Adrenal gland (tissue), 12 donors: ENCODE data around the gene C19orf73. TPM values are rescaled to one million over a fixed set of nuclear protein-coding genes. Genes with fewer than 3 reads are reported as not detected.

Source experiments
- DNase-seq, 7 donors: peaks; one replicate each; pipeline ENCODE4 v3.0.0-alpha.2; 2019 to 2020
- H3K27ac ChIP-seq, 5 donors: fragments of 200-600 bp; sonication (generic) in 4 of 5; 1 replicate in 3 of 5; 2 replicates in 2 of 5; pipeline versions ENCODE4 v1.5.1 to v1.8.0; 2016 to 2020; ENCODE audit warnings: mild to moderate bottlenecking in 1 of 5
- H3K27me3 ChIP-seq: fragments of 200-600 bp; 2 replicates; pipeline ENCODE4 v1.8.0; 2021
- H3K36me3 ChIP-seq, 2 donors: fragments of 200-600 bp; replicated peaks in 1 of 2; 1 replicate in 1 of 2; 2 replicates in 1 of 2; pipeline versions ENCODE4 v1.5.1 to v1.8.0; 2018 to 2022
- H3K4me1 ChIP-seq, 2 donors: fragments of 200-600 bp; replicated peaks in 1 of 2; 1 replicate in 1 of 2; 2 replicates in 1 of 2; pipeline versions ENCODE4 v1.5.1 to v1.8.0; 2018 to 2021
- H3K4me3 ChIP-seq, 4 donors: fragments of 200-600 bp; sonication (generic) in 3 of 4; one replicate each; pipeline ENCODE4 v1.5.1; 2016 to 2018
- H3K9me3 ChIP-seq, 3 donors: fragments of 200-600 bp; sonication (generic) in 1 of 3; replicated peaks in 1 of 3; 1 replicate in 2 of 3; 2 replicates in 1 of 3; pipeline versions ENCODE4 v1.5.1 to v1.8.0; 2016 to 2021
- POLR2A ChIP-seq, 2 donors: fragments of 450-650 bp; IDR thresholded peaks; one replicate each; pipeline ENCODE4 v1.6.1; 2017; ENCODE audit warnings: antibody characterized with exemption in 2 of 2, mild to moderate bottlenecking in 2 of 2, moderate library complexity in 1 of 2
- WGBS, 4 donors: extraction: QIAGEN DNeasy Blood & Tissue Kit in 2 of 4; methylation state at CpG; one replicate each; pipeline versions ENCODE4 v1.1.5 to v1.1.7; 2013 to 2017; 5-methylcytosine and 5-hydroxymethylcytosine counted together
- intact Hi-C, 2 donors: fragments of 100-400 bp; cut with DNase I; formaldehyde crosslinking; loops; one replicate each; pipeline versions ENCODE4 v1.14.1 to v1.15.0; 2022 to 2023
- polyA plus RNA-seq, 3 donors: library from polyadenylated mRNA; stranded (reverse); fragments of 200-250 nt in 2 of 3; fragments of 350-450 nt in 1 of 3; fragmentation: Illumina TruSeq in 1 of 3; extraction: RNeasy Lipid Tissue Mini Kit (QIAGEN cat#74804) in 1 of 3; gene quantifications; one replicate each; pipeline ENCODE4 v1.2.3, GENCODE V29; 2013 to 2014
- total RNA-seq, 9 donors: library from RNA; depleted of rRNA in 4 of 9; stranded (reverse); fragments of >200 nt in 4 of 9; fragments of 120-200 nt in 1 of 9; fragmentation: NEBNext Ultra II Directional in 1 of 9; extraction: Animal tissue kit (Norgen Biotek cat#: 25700) in 1 of 9; gene quantifications; one replicate each; pipeline versions ENCODE4 v1.1.0 to v1.2.4, GENCODE V29; 2013 to 2023
- TF ChIP-seq, protein P1 (sequence below), 6 experiments: fragments of 450-650 bp in 4 of 6; fragments of 200-600 bp in 2 of 6; sonication (generic) in 1 of 6; IDR thresholded peaks; 1 replicate in 5 of 6; 2 replicates in 1 of 6; pipeline versions ENCODE4 v1.5.1 to v1.8.0; 2016 to 2021; ENCODE audit warnings: antibody characterized with exemption in 6 of 6, mild to moderate bottlenecking in 2 of 6, moderate library complexity in 1 of 6
- donor health status: healthy with polysubstance abuse.
- donor health status: Bipolar disorder and iron deficiency.
- donor health status: DM: yes; HTN: yes; CAD: no.
- donor health status: DM: no; HTN: no; CAD: no.
- donor health status: DM: no; HTN: no; CAD: no.
- donor health status: DM: yes; HTN: yes; CAD: no.

The C19orf73 gene
- total and polyA plus RNA-seq, 12 donors = 0.94 to 8.2 (median 1.8) TPM

DNA sequence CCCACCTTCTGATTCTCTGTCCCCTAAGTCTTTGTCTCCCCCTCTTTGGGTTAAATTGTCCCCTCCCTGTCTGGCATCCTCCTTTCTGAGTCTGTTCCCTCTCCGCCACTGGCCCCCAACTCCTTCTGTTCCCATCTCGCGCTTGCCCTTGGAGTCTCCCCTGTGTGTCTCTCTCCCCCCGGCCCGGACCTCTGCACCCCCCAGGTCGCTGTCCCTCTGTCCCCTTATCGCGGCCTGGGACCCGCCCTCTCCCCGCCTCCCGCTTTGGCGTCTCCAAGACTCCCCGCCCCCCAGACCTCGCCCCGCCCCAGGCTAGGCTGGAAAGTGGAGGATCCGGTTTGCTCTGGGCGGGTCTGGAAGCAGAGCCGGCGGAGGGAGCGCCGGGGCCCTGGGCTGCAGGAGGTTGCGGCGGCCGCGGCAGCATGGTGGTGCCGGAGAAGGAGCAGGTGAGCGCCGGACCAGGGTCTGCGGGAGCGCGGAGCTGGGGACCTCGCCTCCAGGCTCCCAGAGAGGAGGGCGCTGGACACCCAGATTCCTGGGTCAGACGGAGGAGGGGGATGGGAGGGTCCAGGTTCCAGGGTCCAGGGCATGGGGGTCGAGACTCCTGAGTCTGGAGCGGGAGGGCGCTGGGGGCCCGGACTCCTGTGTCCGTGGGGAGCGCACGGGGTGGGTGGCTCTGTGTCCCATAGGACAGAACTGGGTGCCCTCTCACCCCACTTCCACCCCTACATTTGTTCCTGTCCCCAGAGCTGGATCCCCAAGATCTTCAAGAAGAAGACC is 38.7 kb upstream of the C19orf73 start, which contains the start of gene TRPM4:
TRPM4 (plus strand) TSS at position 348 of the 780 bp plus-strand sequence; CDS start at position 423, 75 bp downstream.
- H3K9me3 ChIP-seq = no peaks in the 10 kb centered on the region
- intact Hi-C loops = loop anchor here in 1 of 2 donors (5.0 kb wide), 1 partner anchor 80 kb away; no protein-coding TSS in a partner anchor
- peaks cover 7 to 9% of the 10 kb centered on the region in 2 donors for H3K4me1 ChIP-seq
- TF ChIP-seq, protein P1, sequence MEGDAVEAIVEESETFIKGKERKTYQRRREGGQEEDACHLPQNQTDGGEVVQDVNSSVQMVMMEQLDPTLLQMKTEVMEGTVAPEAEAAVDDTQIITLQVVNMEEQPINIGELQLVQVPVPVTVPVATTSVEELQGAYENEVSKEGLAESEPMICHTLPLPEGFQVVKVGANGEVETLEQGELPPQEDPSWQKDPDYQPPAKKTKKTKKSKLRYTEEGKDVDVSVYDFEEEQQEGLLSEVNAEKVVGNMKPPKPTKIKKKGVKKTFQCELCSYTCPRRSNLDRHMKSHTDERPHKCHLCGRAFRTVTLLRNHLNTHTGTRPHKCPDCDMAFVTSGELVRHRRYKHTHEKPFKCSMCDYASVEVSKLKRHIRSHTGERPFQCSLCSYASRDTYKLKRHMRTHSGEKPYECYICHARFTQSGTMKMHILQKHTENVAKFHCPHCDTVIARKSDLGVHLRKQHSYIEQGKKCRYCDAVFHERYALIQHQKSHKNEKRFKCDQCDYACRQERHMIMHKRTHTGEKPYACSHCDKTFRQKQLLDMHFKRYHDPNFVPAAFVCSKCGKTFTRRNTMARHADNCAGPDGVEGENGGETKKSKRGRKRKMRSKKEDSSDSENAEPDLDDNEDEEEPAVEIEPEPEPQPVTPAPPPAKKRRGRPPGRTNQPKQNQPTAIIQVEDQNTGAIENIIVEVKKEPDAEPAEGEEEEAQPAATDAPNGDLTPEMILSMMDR (IDR thresholded peaks at IDR 0.05) = no peak
- TF ChIP-seq POLR2A (IDR thresholded peaks at IDR 0.05) = peak in 1 of 2 donors; percentile 28
- no peaks in the 10 kb centered on the region for H3K27me3 ChIP-seq
- DNase-seq = peak; percentile 81 to 94 (median 88)
- WGBS, 4 donors = 0 to 2% (median 1%) methylated on average over 11 to 41 of the region's 41 CpGs
- peak within 1 kb of the TSS; percentile 57 to 83 (median 69) for H3K4me3 ChIP-seq
- H3K36me3 ChIP-seq = no peaks in the 10 kb centered on the region
- peak within 1 kb of the TSS in 2 of 5 donors; percentile 47 to 72 for H3K27ac ChIP-seq

DNA sequence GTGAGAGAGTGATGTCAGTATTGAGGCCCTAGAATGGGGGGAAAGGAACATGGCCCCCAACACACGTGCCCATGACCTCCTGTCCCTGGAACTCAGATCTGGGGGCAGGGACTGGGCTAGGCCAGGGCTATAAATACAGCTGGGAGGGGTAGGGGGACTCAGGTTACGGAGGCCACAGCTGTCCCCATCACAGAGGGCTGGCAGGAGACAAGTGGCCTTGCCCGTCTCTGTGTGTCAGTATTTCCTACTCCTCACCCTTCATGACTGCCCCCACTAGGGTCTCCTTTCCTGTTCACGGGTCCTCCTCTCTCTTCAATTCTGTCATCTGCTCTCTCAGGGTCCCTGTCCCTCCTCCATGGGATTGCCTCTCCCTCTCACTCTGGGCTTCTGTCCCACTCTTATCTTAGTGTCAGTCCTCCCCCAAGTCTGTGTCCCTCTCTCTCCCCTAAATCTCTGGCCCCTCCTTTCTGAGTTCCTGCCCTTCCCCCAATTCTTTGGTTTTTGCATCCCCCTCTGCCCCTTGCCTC is 36.9 kb upstream of the C19orf73 start:
- Histone ChIP-seq H3K9me3 (no peaks in the 10 kb centered on the region), H3K4me3 (no peak overlapping the region), H3K4me1 (peaks cover 13 to 20% of the 10 kb centered on the region in 2 donors), H3K36me3 (no peaks in the 10 kb centered on the region), H3K27ac (peak overlapping the region in 2 of 5 donors; percentile 36 to 41), H3K27me3 (no peaks in the 10 kb centered on the region)
- TF ChIP-seq POLR2A (IDR thresholded peaks at IDR 0.05) = no peak
- TF ChIP-seq, protein P1 (IDR thresholded peaks at IDR 0.05) = no peak
- DNase-seq = no peak
- 33 to 45% (median 40%) methylated on average over 4 of the region's 4 CpGs for WGBS, 4 donors
- intact Hi-C loops = loop anchor here in 1 of 2 donors (5.0 kb wide), 1 partner anchor 79 kb away; no protein-coding TSS in a partner anchor

DNA sequence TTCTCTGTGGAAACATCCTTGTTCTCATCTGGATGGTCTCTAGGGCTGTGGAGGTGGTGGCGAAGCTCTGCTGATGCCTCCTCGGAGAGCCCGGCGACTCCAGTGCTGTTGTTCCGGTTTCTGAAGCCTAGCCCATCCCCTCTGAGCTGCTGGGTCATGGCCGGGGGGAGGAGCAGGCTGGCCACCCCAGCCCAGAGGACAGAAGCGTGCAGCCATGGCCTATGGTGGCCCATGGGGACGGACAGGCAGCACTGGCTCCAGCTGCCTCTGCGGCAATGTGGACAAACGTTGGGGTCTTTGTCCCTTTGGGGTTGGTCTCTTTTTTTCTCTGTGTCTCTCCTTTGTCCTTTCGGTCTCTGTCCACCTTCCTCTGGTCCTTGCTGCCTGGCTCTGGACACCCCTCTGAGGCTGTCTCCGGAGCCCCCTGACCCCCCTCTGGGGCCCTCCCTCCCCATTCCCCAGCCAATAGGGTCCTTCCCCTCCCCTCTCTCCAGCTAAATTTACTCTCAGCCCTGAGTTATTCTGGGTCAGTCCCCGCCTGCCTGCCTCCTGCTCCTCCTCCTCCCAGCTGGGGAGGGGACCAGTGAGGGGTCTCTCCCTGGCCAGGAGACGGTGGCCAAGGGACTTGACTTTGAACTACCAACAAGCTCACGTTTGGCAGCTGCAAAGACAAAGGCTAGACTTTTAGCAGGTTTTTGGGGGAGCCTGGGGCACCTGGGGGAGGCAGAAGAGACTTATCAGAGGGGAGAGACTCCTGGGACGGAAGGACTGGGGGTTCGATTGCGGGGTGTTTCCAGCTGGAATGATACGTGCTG is 36.3 kb upstream of the C19orf73 start, which contains the start of gene HRC:
HRC (minus strand) TSS at position 392 of the 815 bp plus-strand sequence; CDS start at position 233, 159 bp downstream.
- Histone ChIP-seq H3K27ac (peak within 1 kb of the TSS in 2 of 5 donors; percentile 38 to 41), H3K9me3 (no peaks in the 10 kb centered on the region), H3K4me1 (peaks cover 13 to 22% of the 10 kb centered on the region in 2 donors), H3K27me3 (no peaks in the 10 kb centered on the region), H3K4me3 (no peak within 1 kb of the TSS), H3K36me3 (no peaks in the 10 kb centered on the region)
- TF ChIP-seq, protein P1 (IDR thresholded peaks at IDR 0.05) = no peak
- TF ChIP-seq POLR2A (IDR thresholded peaks at IDR 0.05) = no peak
- 64 to 72% (median 65%) methylated on average over 17 to 19 of the region's 19 CpGs for WGBS, 4 donors
- intact Hi-C loops = loop anchor here in 1 of 2 donors (5.0 kb wide), 1 partner anchor 78 kb away; no protein-coding TSS in a partner anchor
- DNase-seq = no peak
